Trophoblast cell (in vitro differentiated cells and primary cell): Measurements from ENCODE around the gene MRPL27.

Experiments
- DNase-seq, 2 donors: peaks; one replicate each; pipeline ENCODE4 v3.0.0-alpha.2; 2016
- H2AFZ ChIP-seq: 2 replicates; pipeline ENCODE4 v1.6.1; 2013; ENCODE audit warnings: low read length, moderate library complexity, mild to moderate bottlenecking; ENCODE audit not compliant: insufficient read depth, poor library complexity
- H2AK5ac ChIP-seq: 2 replicates; pipeline ENCODE4 v1.6.1; 2013; ENCODE audit warnings: mild to moderate bottlenecking, low read length
- H2BK120ac ChIP-seq: 2 replicates; pipeline ENCODE4 v1.6.1; 2013; ENCODE audit warnings: low read length, mild to moderate bottlenecking, moderate library complexity; ENCODE audit not compliant: insufficient read depth, poor library complexity
- H2BK12ac ChIP-seq: 2 replicates; pipeline ENCODE4 v1.6.1; 2013; ENCODE audit warnings: mild to moderate bottlenecking, low read length, moderate library complexity
- H2BK5ac ChIP-seq: 2 replicates; pipeline ENCODE4 v1.6.1; 2013; ENCODE audit warnings: low read length, low read depth, moderate library complexity, mild to moderate bottlenecking; ENCODE audit not compliant: poor library complexity
- H3K14ac ChIP-seq: 2 replicates; pipeline ENCODE4 v1.6.1; 2013; ENCODE audit warnings: mild to moderate bottlenecking, low read length
- H3K18ac ChIP-seq: 2 replicates; pipeline ENCODE4 v1.6.1; 2013; ENCODE audit warnings: mild to moderate bottlenecking, low read length
- H3K23ac ChIP-seq: 2 replicates; pipeline ENCODE4 v1.6.1; 2013; ENCODE audit warnings: low read length
- H3K27ac ChIP-seq: 2 replicates; pipeline ENCODE4 v1.5.1; 2013; ENCODE audit warnings: low read depth, mild to moderate bottlenecking, inconsistent platforms, low read length, moderate library complexity
- H3K27me3 ChIP-seq: 2 replicates; pipeline ENCODE4 v1.6.1; 2013; ENCODE audit warnings: inconsistent platforms, mild to moderate bottlenecking, low read length, moderate library complexity; ENCODE audit not compliant: insufficient read depth
- H3K36me3 ChIP-seq, 2 experiments: 1 replicate in 1 of 2; 2 replicates in 1 of 2; pipeline ENCODE4 v1.6.1; 2013; ENCODE audit warnings: low read length in 2 of 2, mild to moderate bottlenecking in 2 of 2, moderate library complexity in 1 of 2; ENCODE audit not compliant: insufficient read depth in 2 of 2, control insufficient read depth in 1 of 2
- H3K4ac ChIP-seq: 2 replicates; pipeline ENCODE4 v1.6.1; 2013; ENCODE audit warnings: low read depth, mild to moderate bottlenecking, low read length, moderate library complexity
- H3K4me1 ChIP-seq, 2 experiments: 1 replicate in 1 of 2; 2 replicates in 1 of 2; pipeline ENCODE4 v1.6.1; 2013; ENCODE audit warnings: low read length in 2 of 2, mild to moderate bottlenecking in 2 of 2, moderate library complexity in 1 of 2; ENCODE audit not compliant: insufficient read depth in 2 of 2, control insufficient read depth in 1 of 2
- H3K4me2 ChIP-seq: 2 replicates; pipeline ENCODE4 v1.6.1; 2013; ENCODE audit warnings: inconsistent platforms, mild to moderate bottlenecking, low read length, moderate library complexity
- H3K4me3 ChIP-seq: 2 replicates; pipeline ENCODE4 v1.5.1; 2013; ENCODE audit warnings: mild to moderate bottlenecking, low read depth, low read length, inconsistent platforms
- H3K79me1 ChIP-seq: one replicate; pipeline ENCODE4 v1.6.1; 2013; ENCODE audit warnings: low read length
- H3K79me2 ChIP-seq: 2 replicates; pipeline ENCODE4 v1.6.1; 2013; ENCODE audit warnings: low read length, mild to moderate bottlenecking; ENCODE audit not compliant: control insufficient read depth, insufficient read depth, poor library complexity
- H3K9ac ChIP-seq: 2 replicates; pipeline ENCODE4 v1.6.1; 2013; ENCODE audit warnings: mild to moderate bottlenecking, low read length
- H3K9me3 ChIP-seq: 2 replicates; pipeline ENCODE4 v1.6.1; 2013; ENCODE audit warnings: low read depth, mild to moderate bottlenecking, control low read depth, inconsistent platforms, low read length; ENCODE audit not compliant: insufficient read depth
- H4K12ac ChIP-seq: 2 replicates; pipeline ENCODE4 v1.6.1; 2013; ENCODE audit warnings: low read depth, mild to moderate bottlenecking, low read length, moderate library complexity
- H4K8ac ChIP-seq: 2 replicates; pipeline ENCODE4 v1.6.1; 2013; ENCODE audit warnings: low read depth, mild to moderate bottlenecking, low read length, moderate library complexity
- H4K91ac ChIP-seq: one replicate; pipeline ENCODE4 v1.6.1; 2013; ENCODE audit warnings: low read depth, mild to moderate bottlenecking, low read length, moderate library complexity
- WGBS: extraction: QIAGEN DNeasy Blood & Tissue Kit; methylation state at CpG from one replicate; pipeline ENCODE4 v1.1.7; 2013; ENCODE audit warnings: missing lambda C conversion rate; ENCODE audit not compliant: insufficient read length, insufficient coverage; ENCODE audit errors: extremely low coverage; 5-methylcytosine and 5-hydroxymethylcytosine counted together

The MRPL27 gene

GRCh38 chr17:50397919-50398285 lies 24.9 kb upstream of the MRPL27 start:
- H3K9ac ChIP-seq, result peak overlapping the region; percentile 29
- H3K4me3 ChIP-seq, result no peak overlapping the region
- no peak overlapping the region for H2AK5ac ChIP-seq
- H4K91ac ChIP-seq, result no peak overlapping the region
- peak overlapping the region; percentile 20 for H4K12ac ChIP-seq
- H2BK5ac ChIP-seq, result no peak overlapping the region
- peaks cover 3% of the 10 kb centered on the region for H3K9me3 ChIP-seq
- no peak overlapping the region for H3K27ac ChIP-seq
- peaks cover 9% of the 10 kb centered on the region for H3K79me1 ChIP-seq
- H2BK12ac ChIP-seq, result peak overlapping the region; percentile 51
- H4K8ac ChIP-seq, result peak overlapping the region; percentile 11
- H2AFZ ChIP-seq, result peak overlapping the region; percentile 27
- no peak overlapping the region for H3K23ac ChIP-seq
- H3K4me2 ChIP-seq, result peak overlapping the region; percentile 82
- WGBS, result no CpG with 5 or more reads among the region's 9 CpGs
- H3K14ac ChIP-seq, result no peak overlapping the region
- H3K4ac ChIP-seq, result no peak overlapping the region
- peaks cover 2 to 16% of the 10 kb centered on the region in 2 experiments for H3K4me1 ChIP-seq
- H3K79me2 ChIP-seq, result peaks cover 15% of the 10 kb centered on the region
- peak overlapping the region; percentile 1 for H3K18ac ChIP-seq
- H3K36me3 ChIP-seq, result peaks cover 13 to 24% of the 10 kb centered on the region in 2 experiments
- no peaks in the 10 kb centered on the region for H3K27me3 ChIP-seq
- no peak overlapping the region for H2BK120ac ChIP-seq
- DNase-seq, result no peak

GRCh38 chr17:50397111-50397918 lies 24.3 kb upstream of the MRPL27 start, which contains the start of gene LRRC59:
Gene LRRC59, minus strand, starts transcription at chr17:50397523. Its CDS starts 206 bp downstream, at chr17:50397317.
- Histone ChIP-seq H2BK120ac (peak within 1 kb of the TSS; percentile 65), H3K4me3 (peak within 1 kb of the TSS; percentile 81), H3K27me3 (no peaks in the 10 kb centered on the region), H3K36me3 (peaks cover 19 to 30% of the 10 kb centered on the region in 2 experiments), H4K91ac (peak within 1 kb of the TSS; percentile 93), H4K12ac (peak within 1 kb of the TSS; percentile 73), H2BK5ac (peak within 1 kb of the TSS; percentile 51), H2AK5ac (peak within 1 kb of the TSS; percentile 85), H3K79me2 (peaks cover 15% of the 10 kb centered on the region), H2BK12ac (peak within 1 kb of the TSS; percentile 51), H3K18ac (peak within 1 kb of the TSS; percentile 74), H3K9me3 (peaks cover 3% of the 10 kb centered on the region), H3K4me2 (peak within 1 kb of the TSS; percentile 96), H3K4ac (peak within 1 kb of the TSS; percentile 90), H2AFZ (peak within 1 kb of the TSS; percentile 27), H3K4me1 (peaks cover 2 to 16% of the 10 kb centered on the region in 2 experiments), H3K79me1 (peaks cover 9% of the 10 kb centered on the region), H3K14ac (peak within 1 kb of the TSS; percentile 75), H3K27ac (no peak within 1 kb of the TSS), H3K23ac (no peak within 1 kb of the TSS), H3K9ac (peak within 1 kb of the TSS; percentile 75), H4K8ac (peak within 1 kb of the TSS; percentile 83)
- peak; percentile 73 to 91 for DNase-seq
- no CpG with 5 or more reads among the region's 70 CpGs for WGBS

GRCh38 chr17:50396261-50397110 lies 23.5 kb upstream of the MRPL27 start:
- Histone ChIP-seq H2BK12ac (no peak overlapping the region), H3K14ac (peak overlapping the region; percentile 75), H3K79me1 (peaks cover 9% of the 10 kb centered on the region), H3K27me3 (no peaks in the 10 kb centered on the region), H2AK5ac (peak overlapping the region; percentile 85), H3K27ac (no peak overlapping the region), H3K9me3 (peaks cover 3% of the 10 kb centered on the region), H3K4me3 (peak overlapping the region; percentile 81), H3K4me2 (peak overlapping the region; percentile 96), H2BK120ac (peak overlapping the region; percentile 0), H4K91ac (peak overlapping the region; percentile 93), H3K36me3 (peaks cover 27 to 38% of the 10 kb centered on the region in 2 experiments), H2BK5ac (peak overlapping the region; percentile 51), H3K4me1 (peaks cover 2 to 16% of the 10 kb centered on the region in 2 experiments), H2AFZ (peak overlapping the region; percentile 15), H4K8ac (peak overlapping the region; percentile 83), H3K23ac (no peak overlapping the region), H4K12ac (peak overlapping the region; percentile 73), H3K4ac (peak overlapping the region; percentile 90), H3K18ac (peak overlapping the region; percentile 5), H3K79me2 (peaks cover 15% of the 10 kb centered on the region), H3K9ac (peak overlapping the region; percentile 75)
- WGBS, result no CpG with 5 or more reads among the region's 30 CpGs
- DNase-seq, result peak; percentile 40 to 73

DNA sequence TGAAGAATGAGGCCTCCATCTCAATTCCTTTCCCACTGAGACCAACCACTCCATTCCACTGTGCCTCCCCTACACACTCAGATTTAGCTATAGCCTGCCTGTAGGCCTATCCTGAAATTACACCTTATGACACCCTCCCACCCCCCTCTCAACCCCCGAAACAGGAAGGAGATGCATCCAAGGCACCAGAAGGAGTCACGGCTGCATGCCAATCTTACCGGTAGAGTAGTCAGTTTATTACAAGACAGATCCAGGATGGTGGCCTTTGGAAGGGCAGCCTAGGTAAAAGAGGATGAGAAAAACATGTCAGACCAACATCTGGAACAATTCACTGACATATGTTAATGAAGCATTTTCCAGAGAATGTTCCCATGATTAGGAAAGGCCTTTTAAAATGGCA lies 21.7 kb upstream of the MRPL27 start:
- Histone ChIP-seq H3K79me1 (peaks cover 9% of the 10 kb centered on the region), H2BK120ac (no peak overlapping the region), H3K36me3 (peaks cover 35 to 51% of the 10 kb centered on the region in 2 experiments), H4K12ac (no peak overlapping the region), H2BK5ac (no peak overlapping the region), H3K9me3 (peaks cover 3% of the 10 kb centered on the region), H3K23ac (no peak overlapping the region), H3K9ac (no peak overlapping the region), H3K4ac (no peak overlapping the region), H2BK12ac (no peak overlapping the region), H4K91ac (no peak overlapping the region), H3K4me1 (peaks cover 2 to 16% of the 10 kb centered on the region in 2 experiments), H3K79me2 (peaks cover 15% of the 10 kb centered on the region), H2AK5ac (no peak overlapping the region), H3K4me2 (no peak overlapping the region), H3K27ac (no peak overlapping the region), H3K4me3 (no peak overlapping the region), H2AFZ (no peak overlapping the region), H3K18ac (no peak overlapping the region), H3K14ac (no peak overlapping the region), H4K8ac (no peak overlapping the region), H3K27me3 (no peaks in the 10 kb centered on the region)
- WGBS, result no CpG with 5 or more reads among the region's 3 CpGs
- no peak for DNase-seq
